ENCODE results near the gene LRMDA.

Gene LRMDA

DNA sequence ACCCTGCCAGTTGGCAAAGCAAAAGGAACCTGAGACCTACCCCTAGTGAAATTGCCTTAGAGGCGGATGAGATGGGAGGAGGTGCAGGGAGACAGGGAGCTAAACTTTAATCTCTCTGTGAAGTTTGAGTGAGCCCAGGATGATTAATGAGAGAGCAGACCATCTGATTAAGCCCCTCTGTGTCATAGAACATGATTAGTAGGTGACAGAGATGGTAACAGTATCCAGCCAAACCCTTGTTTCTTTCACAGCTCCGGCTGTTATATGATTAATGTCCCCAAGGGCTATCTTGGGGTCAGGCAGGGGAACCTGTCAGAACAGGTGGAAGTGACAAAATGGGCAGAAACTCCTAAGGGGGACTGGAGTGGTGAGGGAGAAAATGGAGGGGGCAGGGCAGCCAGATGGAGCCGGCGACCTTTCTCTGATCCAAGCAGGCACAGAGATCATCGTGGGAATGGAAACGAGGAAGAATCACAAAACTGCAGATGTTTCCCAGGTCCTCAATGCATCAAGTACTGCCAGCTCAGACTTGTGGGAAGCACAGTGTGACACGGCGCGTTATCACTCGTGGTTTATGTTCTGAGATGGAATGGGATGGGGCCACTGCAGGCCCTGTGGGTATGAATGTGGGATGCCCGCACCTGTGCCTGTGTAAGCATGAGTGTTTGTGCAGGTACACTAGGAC lies 684.2 kb downstream of the LRMDA start:
- Histone ChIP-seq H2AK5ac (ENCODE audit: low read length) (no peak overlapping the region), H3K4me1 (ENCODE audit: control insufficient read depth, low read depth, low read length) (peaks cover 9% of the 10 kb centered on the region), H3K4me2 (ENCODE audit: low read length) (no peak overlapping the region), H3K36me3 (ENCODE audit: control insufficient read depth, insufficient read depth, low read length) (no peaks in the 10 kb centered on the region), H3K27ac (ENCODE audit: low read depth, low read length) (no peak overlapping the region), H2BK15ac (replicated peaks; ENCODE audit: low read depth) (no peak overlapping the region), H3K18ac (ENCODE audit: low read length) (no peak overlapping the region), H3K27me3 (ENCODE audit: insufficient read depth, low read length, poor library complexity) (no peaks in the 10 kb centered on the region), H3K79me2 (ENCODE audit: control insufficient read depth, insufficient read depth, low read length) (no peaks in the 10 kb centered on the region), H4K5ac (ENCODE audit: low read length) (no peak overlapping the region), H3K79me1 (ENCODE audit: low read length) (no peaks in the 10 kb centered on the region), H4K8ac (ENCODE audit: low read depth, low read length) (no peak overlapping the region), H2BK5ac (ENCODE audit: low read length) (no peak overlapping the region), H3K23ac (ENCODE audit: low read length) (no peak overlapping the region), H3K56ac (ENCODE audit: low read length) (no peak overlapping the region), H3K4me3 (ENCODE audit: low read length) (no peak overlapping the region), H2BK120ac (ENCODE audit: low read depth, low read length) (no peak overlapping the region), H3K4ac (ENCODE audit: low read depth, low read length) (no peak overlapping the region), H3K9ac (ENCODE audit: low read length) (no peak overlapping the region)
- WGBS (ENCODE audit: extremely low coverage, insufficient coverage, low lambda C conversion rate), result no CpG with 5 or more reads among the region's 11 CpGs
- no peak for DNase-seq

DNA sequence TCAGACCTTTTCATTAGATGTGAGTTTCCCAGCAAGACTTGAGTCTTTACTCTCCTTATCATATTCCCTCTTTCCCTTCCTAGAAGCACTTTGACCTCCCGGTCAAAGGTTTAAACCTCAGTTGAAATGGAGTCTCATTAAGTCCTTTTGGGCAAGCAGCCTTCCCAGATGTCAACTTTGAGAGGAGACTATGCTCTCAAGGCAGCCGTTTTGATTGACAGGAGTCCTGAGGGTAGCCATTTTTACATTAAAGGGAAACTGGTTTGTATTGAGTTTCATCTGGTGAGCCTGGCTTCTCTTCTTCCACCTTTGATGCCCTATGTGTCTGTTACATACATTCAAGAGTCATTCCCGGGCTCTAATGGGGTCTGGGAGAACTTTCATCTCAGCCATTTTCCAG lies 685.1 kb downstream of the LRMDA start:
- no peaks in the 10 kb centered on the region for H3K79me1 ChIP-seq (ENCODE audit: low read length)

DNA sequence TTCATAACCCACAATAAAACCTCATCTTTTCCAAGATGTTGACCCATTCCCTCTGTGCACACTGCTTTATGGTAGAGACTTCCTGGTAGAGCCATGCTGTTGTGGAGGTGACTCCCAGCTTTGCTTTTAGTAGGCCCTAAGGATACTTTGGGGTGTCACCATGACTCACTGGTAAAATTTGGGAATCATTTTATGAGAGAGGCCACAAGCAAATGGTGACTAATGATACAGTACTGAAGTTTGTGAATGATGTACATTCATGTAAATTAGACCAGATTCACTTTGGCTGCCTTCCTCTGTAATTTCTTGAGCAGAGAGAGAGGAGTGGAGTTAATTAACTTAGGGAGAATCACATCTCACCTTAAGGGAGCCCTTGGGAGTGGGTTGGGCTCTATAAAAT lies 686.5 kb downstream of the LRMDA start:
- Histone ChIP-seq H3K4me3 (ENCODE audit: low read length) (no peak overlapping the region), H3K36me3 (ENCODE audit: control insufficient read depth, insufficient read depth, low read length) (no peaks in the 10 kb centered on the region), H4K5ac (ENCODE audit: low read length) (no peak overlapping the region), H2BK120ac (ENCODE audit: low read depth, low read length) (no peak overlapping the region), H3K23ac (ENCODE audit: low read length) (no peak overlapping the region), H3K27ac (ENCODE audit: low read depth, low read length) (no peak overlapping the region), H3K27me3 (ENCODE audit: insufficient read depth, low read length, poor library complexity) (no peaks in the 10 kb centered on the region), H3K79me1 (ENCODE audit: low read length) (no peaks in the 10 kb centered on the region), H3K4me1 (ENCODE audit: control insufficient read depth, low read depth, low read length) (peaks cover 6% of the 10 kb centered on the region), H3K4ac (ENCODE audit: low read depth, low read length) (no peak overlapping the region), H3K79me2 (ENCODE audit: control insufficient read depth, insufficient read depth, low read length) (no peaks in the 10 kb centered on the region), H3K56ac (ENCODE audit: low read length) (no peak overlapping the region), H2AK5ac (ENCODE audit: low read length) (no peak overlapping the region), H3K9ac (ENCODE audit: low read length) (no peak overlapping the region), H2BK5ac (ENCODE audit: low read length) (no peak overlapping the region), H2BK15ac (replicated peaks; ENCODE audit: low read depth) (no peak overlapping the region), H3K18ac (ENCODE audit: low read length) (no peak overlapping the region), H3K4me2 (ENCODE audit: low read length) (no peak overlapping the region), H4K8ac (ENCODE audit: low read depth, low read length) (no peak overlapping the region)
- no peak for DNase-seq

More for the DNA sequence above, 685.1 kb downstream of the LRMDA start:
- WGBS (ENCODE audit: extremely low coverage, insufficient coverage, low lambda C conversion rate), result no CpG with 5 or more reads among the region's 3 CpGs
- Histone ChIP-seq H3K27ac (ENCODE audit: low read depth, low read length) (no peak overlapping the region), H4K5ac (ENCODE audit: low read length) (no peak overlapping the region), H3K27me3 (ENCODE audit: insufficient read depth, low read length, poor library complexity) (no peaks in the 10 kb centered on the region), H3K79me2 (ENCODE audit: control insufficient read depth, insufficient read depth, low read length) (no peaks in the 10 kb centered on the region), H3K4me1 (ENCODE audit: control insufficient read depth, low read depth, low read length) (peaks cover 9% of the 10 kb centered on the region), H3K23ac (ENCODE audit: low read length) (no peak overlapping the region), H3K9ac (ENCODE audit: low read length) (no peak overlapping the region), H3K4me2 (ENCODE audit: low read length) (no peak overlapping the region), H2BK120ac (ENCODE audit: low read depth, low read length) (no peak overlapping the region), H3K4ac (ENCODE audit: low read depth, low read length) (no peak overlapping the region), H3K18ac (ENCODE audit: low read length) (no peak overlapping the region), H2BK5ac (ENCODE audit: low read length) (no peak overlapping the region), H3K4me3 (ENCODE audit: low read length) (no peak overlapping the region), H2AK5ac (ENCODE audit: low read length) (no peak overlapping the region), H3K36me3 (ENCODE audit: control insufficient read depth, insufficient read depth, low read length) (no peaks in the 10 kb centered on the region), H3K56ac (ENCODE audit: low read length) (no peak overlapping the region), H2BK15ac (replicated peaks; ENCODE audit: low read depth) (no peak overlapping the region), H4K8ac (ENCODE audit: low read depth, low read length) (no peak overlapping the region)
- DNase-seq, result no peak

DNA sequence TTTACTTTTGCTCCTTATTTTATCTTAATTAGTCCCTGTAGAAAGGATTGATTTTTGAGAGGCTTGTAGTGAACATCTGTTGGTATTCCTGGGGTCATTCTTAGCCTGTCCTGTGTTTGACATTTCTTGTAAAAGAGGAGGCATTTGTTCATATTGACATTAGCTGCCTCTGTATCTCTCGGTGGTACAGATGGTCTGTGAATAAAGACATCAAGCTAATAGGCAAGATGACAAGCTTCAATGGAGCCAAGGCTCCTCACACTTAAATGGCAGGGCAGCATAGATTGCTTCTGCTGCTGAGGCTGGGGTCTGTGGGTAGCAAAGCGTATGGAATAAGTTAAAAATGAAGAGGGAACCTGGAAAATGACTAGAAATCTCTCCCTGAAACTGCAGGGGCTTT lies 687.6 kb downstream of the LRMDA start:
- no peaks in the 10 kb centered on the region for H3K27me3 ChIP-seq (ENCODE audit: insufficient read depth, low read length, poor library complexity)

DNA sequence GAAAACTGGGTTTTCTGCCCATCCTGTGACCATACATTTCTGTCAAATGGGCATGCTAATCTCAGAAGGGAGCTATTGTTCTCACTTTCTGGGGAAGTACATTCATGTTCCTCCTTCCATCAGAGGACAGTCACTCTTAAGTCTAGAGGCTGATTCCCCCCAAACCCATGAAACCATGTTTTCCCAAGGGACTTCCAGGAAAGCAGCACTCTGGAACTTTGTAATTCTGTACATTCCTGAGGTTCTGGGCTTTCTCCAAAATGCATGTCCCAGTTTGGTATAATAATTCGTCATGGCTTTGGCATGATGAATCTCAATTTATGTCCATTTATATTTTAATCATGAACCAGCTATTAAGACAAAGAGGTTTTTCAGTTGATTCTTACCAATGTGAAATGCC lies 688.1 kb downstream of the LRMDA start:
- no peak overlapping the region for H3K18ac ChIP-seq (ENCODE audit: low read length)
- H3K27me3 ChIP-seq (ENCODE audit: insufficient read depth, low read length, poor library complexity), result no peaks in the 10 kb centered on the region
- H3K4me2 ChIP-seq (ENCODE audit: low read length), result no peak overlapping the region
- no peaks in the 10 kb centered on the region for H3K36me3 ChIP-seq (ENCODE audit: control insufficient read depth, insufficient read depth, low read length)
- H2AK5ac ChIP-seq (ENCODE audit: low read length), result no peak overlapping the region
- no CpG with 5 or more reads among the region's 1 CpG for WGBS (ENCODE audit: extremely low coverage, insufficient coverage, low lambda C conversion rate)
- H2BK120ac ChIP-seq (ENCODE audit: low read depth, low read length), result no peak overlapping the region
- H3K56ac ChIP-seq (ENCODE audit: low read length), result no peak overlapping the region
- DNase-seq, result no peak
- H3K27ac ChIP-seq (ENCODE audit: low read depth, low read length), result no peak overlapping the region
- H3K79me2 ChIP-seq (ENCODE audit: control insufficient read depth, insufficient read depth, low read length), result no peaks in the 10 kb centered on the region
- H4K5ac ChIP-seq (ENCODE audit: low read length), result no peak overlapping the region
- no peak overlapping the region for H4K8ac ChIP-seq (ENCODE audit: low read depth, low read length)
- no peaks in the 10 kb centered on the region for H3K4me1 ChIP-seq (ENCODE audit: control insufficient read depth, low read depth, low read length)
- no peak overlapping the region for H2BK15ac ChIP-seq (replicated peaks; ENCODE audit: low read depth)
- H2BK5ac ChIP-seq (ENCODE audit: low read length), result no peak overlapping the region
- no peak overlapping the region for H3K23ac ChIP-seq (ENCODE audit: low read length)
- no peaks in the 10 kb centered on the region for H3K79me1 ChIP-seq (ENCODE audit: low read length)
- H3K4me3 ChIP-seq (ENCODE audit: low read length), result no peak overlapping the region
- H3K9ac ChIP-seq (ENCODE audit: low read length), result no peak overlapping the region
- no peak overlapping the region for H3K4ac ChIP-seq (ENCODE audit: low read depth, low read length)

More for the DNA sequence above, 687.6 kb downstream of the LRMDA start:
- no peak overlapping the region for H3K18ac ChIP-seq (ENCODE audit: low read length)
- H3K4me3 ChIP-seq (ENCODE audit: low read length), result no peak overlapping the region
- no peak overlapping the region for H4K5ac ChIP-seq (ENCODE audit: low read length)
- no peaks in the 10 kb centered on the region for H3K4me1 ChIP-seq (ENCODE audit: control insufficient read depth, low read depth, low read length)
- no peak overlapping the region for H4K8ac ChIP-seq (ENCODE audit: low read depth, low read length)
- no peak overlapping the region for H3K23ac ChIP-seq (ENCODE audit: low read length)
- DNase-seq, result no peak
- H2BK120ac ChIP-seq (ENCODE audit: low read depth, low read length), result no peak overlapping the region
- no peak overlapping the region for H3K9ac ChIP-seq (ENCODE audit: low read length)
- no peak overlapping the region for H3K56ac ChIP-seq (ENCODE audit: low read length)
- H2BK15ac ChIP-seq (replicated peaks; ENCODE audit: low read depth), result no peak overlapping the region
- H3K4me2 ChIP-seq (ENCODE audit: low read length), result no peak overlapping the region
- no peaks in the 10 kb centered on the region for H3K36me3 ChIP-seq (ENCODE audit: control insufficient read depth, insufficient read depth, low read length)
- H2AK5ac ChIP-seq (ENCODE audit: low read length), result no peak overlapping the region
- no CpG with 5 or more reads among the region's 2 CpGs for WGBS (ENCODE audit: extremely low coverage, insufficient coverage, low lambda C conversion rate)
- H3K79me2 ChIP-seq (ENCODE audit: control insufficient read depth, insufficient read depth, low read length), result no peaks in the 10 kb centered on the region
- no peaks in the 10 kb centered on the region for H3K79me1 ChIP-seq (ENCODE audit: low read length)
- H3K27ac ChIP-seq (ENCODE audit: low read depth, low read length), result no peak overlapping the region
- H3K4ac ChIP-seq (ENCODE audit: low read depth, low read length), result no peak overlapping the region
- H2BK5ac ChIP-seq (ENCODE audit: low read length), result no peak overlapping the region

DNA sequence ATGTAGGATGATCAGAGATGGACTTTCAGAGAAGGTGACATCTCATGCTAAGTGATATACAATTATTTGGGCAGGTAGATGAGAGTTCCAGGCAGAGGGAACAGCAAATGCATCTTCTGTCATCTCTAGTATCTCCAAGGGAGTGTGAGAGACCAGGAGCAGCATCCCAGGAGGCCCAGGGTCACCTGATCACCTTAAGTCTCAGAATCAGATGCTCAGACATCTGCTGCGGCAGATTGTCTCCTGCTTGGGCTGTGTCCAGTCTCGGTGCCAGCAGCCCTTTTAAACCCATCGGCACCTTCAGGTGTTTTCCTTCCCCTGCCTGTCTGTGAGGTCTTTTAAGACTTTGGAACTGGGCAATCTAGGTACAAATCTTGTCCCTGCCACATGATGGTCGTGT lies 690.6 kb downstream of the LRMDA start:
- no peak overlapping the region for H3K27ac ChIP-seq (ENCODE audit: low read depth, low read length)
- no peaks in the 10 kb centered on the region for H3K27me3 ChIP-seq (ENCODE audit: insufficient read depth, low read length, poor library complexity)
- H3K56ac ChIP-seq (ENCODE audit: low read length), result no peak overlapping the region
- H2BK15ac ChIP-seq (replicated peaks; ENCODE audit: low read depth), result no peak overlapping the region
- no peak overlapping the region for H4K5ac ChIP-seq (ENCODE audit: low read length)
- H3K4me2 ChIP-seq (ENCODE audit: low read length), result no peak overlapping the region
- H3K79me2 ChIP-seq (ENCODE audit: control insufficient read depth, insufficient read depth, low read length), result no peaks in the 10 kb centered on the region
- H2BK5ac ChIP-seq (ENCODE audit: low read length), result no peak overlapping the region
- no peak overlapping the region for H3K4ac ChIP-seq (ENCODE audit: low read depth, low read length)
- peaks cover 2% of the 10 kb centered on the region for H3K4me1 ChIP-seq (ENCODE audit: control insufficient read depth, low read depth, low read length)
- no peak overlapping the region for H3K23ac ChIP-seq (ENCODE audit: low read length)
- no peak overlapping the region for H2BK120ac ChIP-seq (ENCODE audit: low read depth, low read length)
- no peak overlapping the region for H3K18ac ChIP-seq (ENCODE audit: low read length)
- no peaks in the 10 kb centered on the region for H3K79me1 ChIP-seq (ENCODE audit: low read length)
- H3K4me3 ChIP-seq (ENCODE audit: low read length), result no peak overlapping the region
- DNase-seq, result no peak
- no peaks in the 10 kb centered on the region for H3K36me3 ChIP-seq (ENCODE audit: control insufficient read depth, insufficient read depth, low read length)
- no peak overlapping the region for H4K8ac ChIP-seq (ENCODE audit: low read depth, low read length)
- no CpG with 5 or more reads among the region's 4 CpGs for WGBS (ENCODE audit: extremely low coverage, insufficient coverage, low lambda C conversion rate)
- no peak overlapping the region for H3K9ac ChIP-seq (ENCODE audit: low read length)
- H2AK5ac ChIP-seq (ENCODE audit: low read length), result no peak overlapping the region
